NCI-H69 (cell line): ENCODE data around the gene CABCOCO1.
"Not testable (repeated sequence)": the region's sequence is repeated elsewhere in the genome, so short reads cannot be mapped to it uniquely, and the experiment has no call there.

Experiments
- DNase-seq: peaks from one replicate; lab custom pipeline; 2025; lab: John Stamatoyannopoulos, UW

The CABCOCO1 gene

GRCh38 chr10:61712105-61712504 lies 49.4 kb downstream of the CABCOCO1 start:
- not testable (repeated sequence) for DNase-seq

- DNase-seq = not testable (repeated sequence)
These were observed 56.7 kb downstream of the CABCOCO1 start for GRCh38 chr10:61719475-61719874.

DNA sequence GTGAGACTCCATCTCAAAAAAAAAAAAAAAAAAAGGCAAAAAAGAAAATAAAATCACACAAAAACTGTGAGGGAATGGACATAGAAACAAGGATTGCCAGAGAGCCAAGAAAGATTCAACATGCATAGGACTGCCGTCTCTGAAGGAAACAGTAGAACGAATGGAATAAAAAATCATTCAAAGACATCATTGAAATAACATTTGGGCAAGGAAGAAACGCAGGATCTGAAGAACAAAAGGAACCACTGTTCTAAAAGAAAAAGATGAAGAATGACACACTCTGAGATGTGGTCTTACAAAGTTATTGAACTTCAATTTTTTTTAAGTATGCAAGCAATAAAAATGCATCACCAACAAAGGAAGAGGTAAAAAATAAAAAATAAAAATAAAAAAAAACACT lies 57.2 kb downstream of the CABCOCO1 start:
- no peak for DNase-seq

- no peak for DNase-seq
These were observed 58.7 kb downstream of the CABCOCO1 start for GRCh38 chr10:61721431-61721830.

DNA sequence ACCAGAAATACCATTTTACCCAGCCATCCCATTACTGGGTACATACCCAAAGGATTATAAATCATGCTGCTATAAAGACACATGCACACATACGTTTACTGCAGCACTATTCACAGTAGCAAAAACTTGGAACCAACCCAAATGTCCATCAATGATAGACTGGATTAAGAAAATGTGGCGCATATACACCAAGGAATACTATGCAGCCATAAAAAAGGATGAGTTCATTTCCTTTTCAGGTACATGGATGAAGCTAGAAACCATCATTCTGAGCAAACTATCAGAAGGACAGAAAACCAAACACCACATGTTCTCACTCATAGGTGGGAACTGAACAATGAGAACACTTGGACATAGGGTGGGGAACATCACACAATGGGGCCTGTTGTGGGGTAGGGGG lies 62.5 kb downstream of the CABCOCO1 start:
- DNase-seq = not testable (repeated sequence)

- no peak for DNase-seq
These were observed 66.9 kb downstream of the CABCOCO1 start for GRCh38 chr10:61729596-61729995.

DNA sequence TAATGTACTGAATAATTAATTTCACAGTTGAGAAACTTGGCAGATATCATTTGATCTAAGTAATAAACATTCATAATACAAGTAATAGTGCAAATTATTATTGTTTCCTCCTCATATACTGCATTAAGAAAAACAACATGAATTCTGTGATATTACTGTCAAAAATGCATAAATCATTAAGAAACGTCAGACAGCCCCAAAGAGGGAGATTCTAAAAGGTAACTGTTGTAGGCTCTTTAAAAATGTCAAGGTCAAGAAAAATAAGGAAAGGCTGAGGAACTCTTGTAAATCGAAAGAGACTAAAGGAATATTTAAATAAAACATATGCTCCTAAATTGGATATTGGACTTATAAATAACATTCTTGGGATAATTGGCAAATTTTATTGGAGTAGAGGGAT lies 67.9 kb downstream of the CABCOCO1 start:
- DNase-seq = no peak

GRCh38 chr10:61731638-61732037 lies 68.9 kb downstream of the CABCOCO1 start:
- no peak for DNase-seq

- no peak for DNase-seq
These were observed 70.0 kb downstream of the CABCOCO1 start for GRCh38 chr10:61732629-61733278.

- DNase-seq = peak; percentile 79
These were observed 70.7 kb downstream of the CABCOCO1 start for GRCh38 chr10:61733358-61733940.

GRCh38 chr10:61735882-61736281 lies 73.2 kb downstream of the CABCOCO1 start:
- no peak for DNase-seq

- not testable (repeated sequence) for DNase-seq
These were observed 74.7 kb downstream of the CABCOCO1 start for GRCh38 chr10:61737455-61737854.

DNA sequence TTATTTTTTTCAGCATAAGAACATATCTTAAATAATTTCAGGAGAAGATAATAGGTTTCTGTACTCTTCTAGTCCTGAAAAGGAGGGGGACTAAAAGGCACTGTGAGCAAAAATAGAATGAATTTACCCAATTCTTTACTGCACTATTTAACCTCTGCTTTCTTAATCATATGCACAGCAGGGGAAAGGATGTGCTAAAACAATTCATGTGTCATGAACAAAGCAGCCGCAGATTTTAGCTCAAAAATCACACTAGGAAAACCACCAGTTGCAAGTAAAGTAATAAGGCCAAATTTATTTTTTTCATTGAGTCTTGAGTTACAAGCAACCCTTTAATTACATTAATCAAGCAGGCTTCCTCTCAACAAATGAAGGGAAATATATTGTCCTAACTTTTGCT lies 80.1 kb downstream of the CABCOCO1 start:
- DNase-seq = peak; percentile 4

GRCh38 chr10:61744469-61744868 lies 81.7 kb downstream of the CABCOCO1 start:
- DNase-seq = peak; percentile 28

GRCh38 chr10:61746377-61746776 lies 83.6 kb downstream of the CABCOCO1 start:
- DNase-seq = no peak

GRCh38 chr10:61747307-61747706 lies 84.6 kb downstream of the CABCOCO1 start:
- no peak for DNase-seq

DNA sequence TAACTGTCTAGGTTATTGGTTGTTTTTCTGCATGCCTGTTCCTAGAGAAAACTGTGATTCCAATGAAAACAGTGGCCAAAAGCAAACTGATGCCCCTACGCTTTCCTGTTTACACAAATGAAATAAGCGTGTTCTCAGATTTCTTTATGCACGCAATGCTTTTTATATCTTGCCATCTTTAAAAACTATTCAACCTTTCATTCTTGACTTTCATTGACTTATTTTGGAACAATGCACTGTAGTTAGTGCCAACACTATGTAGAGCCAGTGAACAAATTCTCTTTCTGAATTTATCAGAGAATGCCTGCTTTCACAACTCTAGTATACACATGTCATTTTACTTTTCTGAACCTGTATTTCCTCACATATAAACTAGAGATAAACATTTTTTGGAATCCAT lies 86.6 kb downstream of the CABCOCO1 start:
- DNase-seq = no peak

GRCh38 chr10:61750943-61751471 lies 88.3 kb downstream of the CABCOCO1 start:
- peak; percentile 69 for DNase-seq

DNA sequence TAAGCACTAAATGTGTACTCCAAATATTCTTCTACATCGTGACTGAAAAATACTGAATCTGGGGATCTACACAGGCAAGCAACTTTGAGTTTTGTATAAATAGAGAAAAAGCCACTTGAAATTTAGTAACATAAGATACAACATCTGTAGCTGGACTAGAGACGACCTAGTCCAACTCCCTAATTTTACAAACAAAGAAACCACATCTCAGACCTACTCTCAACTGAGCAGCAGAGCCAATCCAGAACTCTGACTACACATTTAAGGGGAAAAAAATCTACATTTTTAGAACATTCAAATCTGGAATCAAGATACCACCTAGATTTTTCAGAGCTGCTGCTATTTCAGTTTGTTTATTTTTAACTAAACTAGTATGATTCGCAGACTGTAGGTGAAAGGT lies 88.9 kb downstream of the CABCOCO1 start:
- DNase-seq = peak; percentile 19

GRCh38 chr10:61752111-61753011 lies 89.6 kb downstream of the CABCOCO1 start:
- peak; percentile 44 for DNase-seq

GRCh38 chr10:61753453-61753852 lies 90.7 kb downstream of the CABCOCO1 start:
- DNase-seq = no peak
